HG03045 (cell line): ENCODE measurements around the gene HMOX1.
"Not testable (repeated sequence)": the region's sequence is repeated elsewhere in the genome, so short reads cannot be mapped to it uniquely, and the experiment has no call there.

Experiments used
- ATAC-seq: cut with Tn5 transposase; IDR thresholded peaks from one replicate; pipeline ENCODE4 v1.9.1; 2021; ENCODE audit warnings: mild to moderate bottlenecking, moderate library complexity; ENCODE audit not compliant: unreplicated experiment

HMOX1 gene

GRCh38 chr22:35430897-35431322 is 50.0 kb downstream of the HMOX1 start:
- ATAC-seq = no peak

GRCh38 chr22:35431483-35432227 is 50.8 kb downstream of the HMOX1 start:
- no peak for ATAC-seq

DNA sequence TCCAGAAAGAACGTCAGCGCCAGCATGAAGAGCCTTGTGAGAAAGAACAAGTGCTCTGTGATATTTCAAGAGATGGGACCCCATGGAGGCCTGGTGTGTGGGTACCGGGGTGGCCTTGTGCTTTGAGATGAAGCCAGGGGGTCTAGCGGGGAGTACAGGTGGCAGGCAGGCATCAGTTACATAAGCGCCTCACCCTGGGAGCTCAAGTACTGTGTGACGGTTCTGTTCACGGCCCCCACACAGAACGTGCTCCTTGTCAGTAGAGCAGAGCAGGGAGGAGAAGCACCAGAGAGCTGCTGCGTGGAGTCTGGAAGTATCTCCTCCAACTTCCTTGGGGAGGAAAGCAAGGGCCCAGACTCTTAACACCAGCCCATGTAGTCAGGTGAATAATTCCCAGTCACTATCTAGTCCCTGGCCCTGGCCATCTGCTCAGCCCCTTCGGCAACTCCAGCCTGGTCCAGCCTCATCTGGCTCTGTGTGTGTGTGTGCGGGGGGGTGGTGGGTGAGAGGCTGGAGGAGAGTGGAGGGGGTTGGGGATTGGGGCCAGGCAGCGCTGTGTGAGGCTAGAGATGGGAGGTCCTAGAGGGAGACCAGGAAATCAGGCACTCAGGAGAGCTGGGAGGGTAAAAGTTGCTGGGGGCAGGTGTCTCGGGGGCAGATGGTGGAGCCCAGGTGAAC is 51.5 kb downstream of the HMOX1 start:
- no peak for ATAC-seq

- ATAC-seq = no peak
Measured at GRCh38 chr22:35434061-35434710, 53.3 kb downstream of the HMOX1 start.

DNA sequence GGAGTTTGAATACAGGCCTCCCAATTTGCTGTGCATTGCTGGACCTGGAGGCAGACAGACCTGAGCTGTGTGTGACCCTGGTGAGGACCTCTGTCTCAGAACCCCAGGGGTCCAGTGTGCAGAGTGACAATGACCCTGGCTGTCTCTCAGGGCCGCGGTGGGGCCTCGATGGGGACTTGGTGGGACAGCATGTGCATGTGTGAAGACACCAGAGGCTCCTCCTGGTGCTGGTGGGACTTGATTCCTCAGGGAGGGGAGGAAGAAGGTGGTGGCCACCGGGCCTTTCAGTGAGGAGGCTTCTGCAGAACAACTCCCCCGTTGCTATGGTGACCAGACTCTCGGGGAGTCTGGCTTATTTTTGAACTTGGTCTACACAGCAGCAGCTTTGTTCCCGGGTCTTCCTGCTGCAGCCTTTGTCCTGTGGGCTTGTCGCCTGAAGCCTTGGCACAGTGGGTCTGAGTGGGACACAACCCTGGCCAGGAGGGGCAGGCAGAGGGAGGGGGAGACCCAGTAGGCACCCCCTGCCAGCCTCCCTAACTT is 54.4 kb downstream of the HMOX1 start:
- ATAC-seq = no peak

DNA sequence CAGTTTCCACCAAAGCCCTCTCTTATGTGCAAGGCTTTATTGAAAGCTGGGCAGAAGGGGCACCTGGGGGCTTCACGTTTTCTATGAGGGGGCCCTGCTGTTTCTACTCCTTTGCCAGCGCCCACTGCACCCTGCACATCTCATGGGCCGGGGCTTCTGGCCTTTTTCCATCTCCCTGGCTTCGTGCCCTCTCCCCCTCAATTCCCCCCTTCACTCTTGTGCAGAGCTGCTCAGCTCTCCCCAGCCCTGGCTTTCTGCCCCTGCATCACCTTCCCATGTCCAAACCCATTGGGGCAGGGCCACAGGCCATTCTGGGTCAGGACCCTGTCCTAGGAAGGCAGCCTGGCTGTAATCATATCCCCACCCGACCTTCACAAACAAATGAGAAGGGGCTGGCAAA is 55.5 kb downstream of the HMOX1 start:
- ATAC-seq = no peak

- no peak for ATAC-seq
Measured at GRCh38 chr22:35437049-35437448, 56.2 kb downstream of the HMOX1 start.

- not testable (repeated sequence) for ATAC-seq
Measured at GRCh38 chr22:35438673-35439364, 57.9 kb downstream of the HMOX1 start.

DNA sequence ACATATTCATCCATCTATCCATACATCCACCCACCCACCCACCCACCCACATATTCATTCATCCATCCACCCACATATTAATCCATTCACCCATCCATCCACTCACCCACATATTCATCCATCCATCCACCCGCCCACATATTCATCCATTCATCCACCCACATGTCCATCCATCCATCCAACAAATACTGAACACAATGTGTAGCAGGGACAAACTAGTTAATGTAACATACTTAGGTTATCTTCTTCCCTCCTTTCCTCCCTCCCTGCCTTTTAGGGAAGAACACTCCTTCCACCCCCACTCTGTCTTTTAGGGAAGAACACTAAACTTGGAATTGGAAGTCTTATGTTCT is 58.4 kb downstream of the HMOX1 start:
- no peak for ATAC-seq

DNA sequence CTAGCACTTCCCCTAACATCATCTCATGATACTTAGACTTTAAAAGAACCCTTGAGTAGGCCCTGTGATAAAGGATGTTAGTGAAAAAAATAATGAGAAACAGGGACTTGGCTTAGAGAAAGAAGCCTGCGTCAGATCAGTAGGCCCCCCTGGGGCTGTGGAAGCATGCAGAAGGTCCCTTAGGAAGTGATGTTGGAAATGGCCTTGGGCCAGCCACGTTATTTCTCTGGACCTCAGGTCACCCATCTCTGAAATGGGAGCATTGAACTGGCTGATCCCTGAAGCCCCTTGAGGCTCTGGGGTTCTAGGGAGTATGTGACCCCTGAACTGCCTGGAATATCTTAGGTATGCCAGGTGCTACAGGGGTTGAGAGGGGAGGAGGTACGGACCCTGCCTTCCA is 59.2 kb downstream of the HMOX1 start:
- no peak for ATAC-seq

GRCh38 chr22:35441489-35442100 is 60.7 kb downstream of the HMOX1 start:
- no peak for ATAC-seq

- ATAC-seq = no peak
Measured at GRCh38 chr22:35442471-35442870, 61.6 kb downstream of the HMOX1 start.

DNA sequence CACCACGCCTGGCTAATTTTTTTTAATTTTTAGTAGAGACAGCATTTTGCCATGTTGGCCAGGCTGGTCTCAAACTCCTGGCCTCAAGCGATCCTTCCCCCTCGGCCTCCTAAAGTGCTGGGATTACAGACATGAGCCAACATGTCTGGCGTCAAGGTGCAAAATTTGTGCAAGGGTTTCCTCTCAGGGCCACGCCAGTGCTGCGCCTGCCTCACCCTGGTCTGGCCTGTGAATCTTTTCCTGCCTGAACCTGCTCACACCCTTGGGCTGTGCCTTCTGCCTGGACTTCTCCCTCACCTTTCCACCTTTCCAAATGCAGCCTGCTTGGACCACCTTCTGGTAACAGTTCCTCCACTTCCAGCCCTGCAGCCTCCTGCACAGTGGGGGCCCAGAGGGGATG is 62.4 kb downstream of the HMOX1 start:
- no peak for ATAC-seq
